Ovary (tissue), 9 donors: ENCODE results near the gene FGF13. TPM values are rescaled to one million over a fixed set of nuclear protein-coding genes. Genes with fewer than 3 reads are reported as not detected.
A peak's percentile ranks its signal among the peaks of the same experiment; 100 is the strongest.

Experiments
- DNase-seq, 5 donors: peaks; one replicate each; pipeline ENCODE4 v3.0.0-alpha.2; 2019 to 2020
- H3K27ac ChIP-seq, 2 donors: fragments of 200-600 bp; one replicate each; pipeline versions ENCODE4 v1.5.1 to v1.8.0; 2019 to 2022
- H3K27me3 ChIP-seq: fragments of 200-600 bp; one replicate; pipeline ENCODE4 v1.8.0; 2022
- H3K36me3 ChIP-seq: fragments of 200-600 bp; sonication (generic); one replicate; pipeline ENCODE4 v1.5.1; 2019
- H3K4me1 ChIP-seq: one replicate; pipeline ENCODE4 v1.8.1; 2013; ENCODE audit warnings: mild to moderate bottlenecking, moderate library complexity; ENCODE audit not compliant: insufficient read depth
- H3K4me3 ChIP-seq: fragments of 200-600 bp; sonication (generic); one replicate; pipeline ENCODE4 v1.5.1; 2017
- H3K9me3 ChIP-seq, 2 donors: fragments of 200-600 bp in 1 of 2; sonication (generic) in 1 of 2; one replicate each; pipeline versions ENCODE4 v1.5.1 to v1.8.1; 2013 to 2019; ENCODE audit warnings: mild to moderate bottlenecking in 1 of 2, moderate library complexity in 1 of 2
- EP300 ChIP-seq: sonication (generic); formaldehyde crosslinking; IDR thresholded peaks from one replicate; pipeline ENCODE4 v1.6.1; 2017; ENCODE audit warnings: antibody characterized with exemption
- POLR2A ChIP-seq: fragments of 450-650 bp; IDR thresholded peaks from one replicate; pipeline ENCODE4 v1.6.1; 2017; ENCODE audit warnings: antibody characterized with exemption, mild to moderate bottlenecking, moderate library complexity
- WGBS, 3 donors: extraction: QIAGEN DNeasy Blood & Tissue Kit in 1 of 3; methylation state at CpG; one replicate each; pipeline versions ENCODE4 v1.1.5 to v1.1.7; 2013 to 2017; 5-methylcytosine and 5-hydroxymethylcytosine counted together
- intact Hi-C, 4 donors: fragments of 100-400 bp; cut with DNase I; formaldehyde crosslinking; loops; one replicate each; pipeline versions ENCODE4 v1.11.0 to v1.15.1; 2022 to 2023
- microRNA counts: library from miRNA; unstranded; fragments of <30 nt; microRNA quantifications from one replicate; lab custom pipeline; 2016
- microRNA-seq, 3 donors: library from miRNA; unstranded; fragments of <30 nt; microRNA quantifications; one replicate each; pipeline versions ENCODE4 to v1.2.0, GENCODE V29; 2019 to 2020
- polyA plus RNA-seq, 2 donors: library from polyadenylated mRNA; stranded (reverse); fragments of 200-250 nt in 1 of 2; fragments of 350-450 nt in 1 of 2; fragmentation: Illumina TruSeq in 1 of 2; extraction: RNeasy Lipid Tissue Mini Kit (QIAGEN cat#74804) in 1 of 2; gene quantifications; one replicate each; pipeline ENCODE4 v1.2.3, GENCODE V29; 2013 to 2014
- small RNA-seq: library from RNA; depleted of rRNA; stranded (forward); fragments of <200 nt; gene quantifications from one replicate; pipeline ENCODE3, GENCODE V24; 2016
- total RNA-seq, 7 donors: library from RNA; depleted of rRNA in 2 of 7; stranded (reverse); fragments of >200 nt in 2 of 7; fragmentation: NEBNext Ultra II Directional in 3 of 7; extraction: Animal tissue kit (Norgen Biotek cat#: 25700) in 3 of 7; gene quantifications; one replicate each; pipeline versions ENCODE4 v1.1.0 to v1.2.4, GENCODE V29; 2016 to 2023
- TF ChIP-seq, protein P1 (sequence below), 3 donors: fragments of 450-650 bp in 2 of 3; fragments of 200-600 bp in 1 of 3; IDR thresholded peaks; one replicate each; pipeline versions ENCODE4 v1.5.1 to v1.8.0; 2016 to 2022; ENCODE audit warnings: antibody characterized with exemption in 3 of 3, mild to moderate bottlenecking in 1 of 3
- donor health status: DM: no; HTN: no; CAD: no; lungs with moderate emphysema.
- donor health status: DM: no; HTN: no; CAD: no.
- donor health status: Bipolar disorder and iron deficiency.
- donor health status: DM: yes; HTN: yes; CAD: no.
- donor health status: DM: no; HTN: no; CAD: no.
- donor health status: DM: yes; HTN: yes; CAD: no.

Gene FGF13
- total and polyA plus RNA-seq, 9 donors: 2.1 to 9.8 (median 5.7) TPM

GRCh38 chrX:138664016-138664415 lies 47.5 kb downstream of the FGF13 start:
- intact Hi-C loops: no loop called here
- no peak for DNase-seq
- WGBS, 3 donors: 66 to 76% (median 68%) methylated on average over 3 of the region's 3 CpGs
- no peak for TF ChIP-seq EP300
- TF ChIP-seq, protein P1, sequence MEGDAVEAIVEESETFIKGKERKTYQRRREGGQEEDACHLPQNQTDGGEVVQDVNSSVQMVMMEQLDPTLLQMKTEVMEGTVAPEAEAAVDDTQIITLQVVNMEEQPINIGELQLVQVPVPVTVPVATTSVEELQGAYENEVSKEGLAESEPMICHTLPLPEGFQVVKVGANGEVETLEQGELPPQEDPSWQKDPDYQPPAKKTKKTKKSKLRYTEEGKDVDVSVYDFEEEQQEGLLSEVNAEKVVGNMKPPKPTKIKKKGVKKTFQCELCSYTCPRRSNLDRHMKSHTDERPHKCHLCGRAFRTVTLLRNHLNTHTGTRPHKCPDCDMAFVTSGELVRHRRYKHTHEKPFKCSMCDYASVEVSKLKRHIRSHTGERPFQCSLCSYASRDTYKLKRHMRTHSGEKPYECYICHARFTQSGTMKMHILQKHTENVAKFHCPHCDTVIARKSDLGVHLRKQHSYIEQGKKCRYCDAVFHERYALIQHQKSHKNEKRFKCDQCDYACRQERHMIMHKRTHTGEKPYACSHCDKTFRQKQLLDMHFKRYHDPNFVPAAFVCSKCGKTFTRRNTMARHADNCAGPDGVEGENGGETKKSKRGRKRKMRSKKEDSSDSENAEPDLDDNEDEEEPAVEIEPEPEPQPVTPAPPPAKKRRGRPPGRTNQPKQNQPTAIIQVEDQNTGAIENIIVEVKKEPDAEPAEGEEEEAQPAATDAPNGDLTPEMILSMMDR (IDR thresholded peaks at IDR 0.05): no peak
- no peak for TF ChIP-seq POLR2A
- Histone ChIP-seq H3K4me3 (no peak overlapping the region), H3K9me3 (no peaks in the 10 kb centered on the region), H3K27me3 (no peaks in the 10 kb centered on the region), H3K4me1 (no peaks in the 10 kb centered on the region), H3K36me3 (no peaks in the 10 kb centered on the region), H3K27ac (no peak overlapping the region)

- no peaks in the 10 kb centered on the region for H3K36me3 ChIP-seq
- no peak overlapping the region for H3K4me3 ChIP-seq
- no peak for DNase-seq
- H3K27me3 ChIP-seq: no peaks in the 10 kb centered on the region
- H3K9me3 ChIP-seq: no peaks in the 10 kb centered on the region
- no peaks in the 10 kb centered on the region for H3K4me1 ChIP-seq
- no peak overlapping the region for H3K27ac ChIP-seq
- TF ChIP-seq EP300: no peak
- TF ChIP-seq POLR2A: no peak
- TF ChIP-seq, protein P1 (IDR thresholded peaks at IDR 0.05): no peak
- intact Hi-C loops: no loop called here
Measured at GRCh38 chrX:138651494-138651893, 60.0 kb downstream of the FGF13 start.

- TF ChIP-seq, protein P1 (IDR thresholded peaks at IDR 0.05): no peak
- no peak for TF ChIP-seq POLR2A
- TF ChIP-seq EP300: no peak
Measured at GRCh38 chrX:138648568-138648967, 62.9 kb downstream of the FGF13 start.

DNA sequence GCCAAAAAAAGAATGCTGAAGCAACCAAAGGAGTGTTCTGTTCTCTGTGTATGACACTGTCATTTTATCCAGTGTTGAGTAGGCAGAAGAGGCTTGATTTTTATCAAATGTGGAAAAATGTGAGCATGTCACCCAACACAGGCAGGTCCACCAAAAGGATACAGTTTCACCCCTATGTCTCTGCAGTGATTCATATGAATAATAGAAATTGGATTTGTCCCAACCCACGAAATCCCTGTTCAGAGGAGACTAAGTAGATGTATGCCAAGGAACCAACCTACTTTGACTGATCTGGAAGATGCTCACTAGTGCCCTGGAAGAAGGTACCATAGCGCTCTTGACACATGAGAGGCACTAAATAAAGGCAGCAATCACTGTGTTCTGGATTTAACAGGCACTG lies 72.5 kb downstream of the FGF13 start:
- no peak overlapping the region for H3K4me3 ChIP-seq
- intact Hi-C loops: no loop called here
- H3K36me3 ChIP-seq: no peaks in the 10 kb centered on the region
- TF ChIP-seq, protein P1 (IDR thresholded peaks at IDR 0.05): no peak
- TF ChIP-seq EP300: no peak
- TF ChIP-seq POLR2A: no peak
- WGBS, 3 donors: 44 to 59% (median 48%) methylated on average over 2 of the region's 2 CpGs
- no peaks in the 10 kb centered on the region for H3K4me1 ChIP-seq
- no peak overlapping the region for H3K27ac ChIP-seq
- no peak for DNase-seq
- no peaks in the 10 kb centered on the region for H3K9me3 ChIP-seq
- no peaks in the 10 kb centered on the region for H3K27me3 ChIP-seq

More at GRCh38 chrX:138648568-138648967, 62.9 kb downstream of the FGF13 start:
- H3K4me1 ChIP-seq: no peaks in the 10 kb centered on the region
- H3K9me3 ChIP-seq: no peaks in the 10 kb centered on the region
- no peaks in the 10 kb centered on the region for H3K27me3 ChIP-seq
- H3K36me3 ChIP-seq: no peaks in the 10 kb centered on the region
- no peak for DNase-seq
- H3K27ac ChIP-seq: no peak overlapping the region
- intact Hi-C loops: no loop called here
- 52 to 58% (median 53%) methylated on average over 4 of the region's 4 CpGs for WGBS, 3 donors
- H3K4me3 ChIP-seq: no peak overlapping the region

MicroRNAs within 50 kb of the gene (microRNA counts, 767-probe panel; counts per million panel counts)
- 2,075 counts per million, percentile 81 among the panel's probes with 10 or more counts for microRNA hsa-miR-504 (lab: Ali Mortazavi, UCI)

Small RNAs within 50 kb of the gene (microRNA-seq; reads per million reads assigned to microRNA genes)
- 0 to 2.4 (median 1.9) reads per million in 3 donors for gene MIR504

Small RNAs within 50 kb of the gene (small RNA-seq; reads per million reads assigned to genes)
- gene AL031386.1 (not detected), gene MIR504 (not detected)
